Measurements from ENCODE around the gene CERCAM.

GRCh38 chr9:128394379-128395168 lies 26.1 kb upstream of the CERCAM start:
- TF ChIP-seq CTCF (IDR thresholded peaks at IDR 0.05): no peak
- no peak for TF ChIP-seq POLR2AphosphoS5 (IDR thresholded peaks at IDR 0.05; ENCODE audit: low read depth, low read length)
- no peak for TF ChIP-seq TCF7L2 (IDR thresholded peaks at IDR 0.05; ENCODE audit: low read depth, low read length)
- TF ChIP-seq SIN3A (IDR thresholded peaks at IDR 0.05; ENCODE audit: borderline replicate concordance, insufficient read depth, low read depth, low read length): no peak
